Motor neuron (in vitro differentiated cells): ENCODE results near the gene SMC1A. TPM values are rescaled to one million over a fixed set of nuclear protein-coding genes. Genes with fewer than 3 reads are reported as not detected.

ENCODE experiments used
- total RNA-seq, 8 experiments: library from RNA; unstranded; fragments of 300-600 nt; gene quantifications; 2 replicates each; pipeline versions ENCODE4 v1.2.3 to v1.2.4, GENCODE V29; 2022

The SMC1A gene
- total RNA-seq, 8 experiments from 2014 or later: 14.7 to 49.2 (median 24.8) TPM

Other genes with a start within 250 kb of the SMC1A start
- gene KDM5C, start 197.4 kb downstream of the SMC1A start, total RNA-seq: 100 to 1,000 TPM in 1 of 8 experiments, 10 to 100 TPM in 7; 36.8 to 153 (median 57.1) TPM
- gene IQSEC2, start 141.1 kb downstream of the SMC1A start, total RNA-seq: 10 to 100 TPM in 2 of 8 experiments, 1 to 10 TPM in 6; 1.7 to 13.9 (median 6.5) TPM
- 10 to 100 TPM in 1 of 8 experiments, 1 to 10 TPM in 7; 1.1 to 10.9 (median 2.5) TPM for gene RIBC1, start 219 bp upstream of the SMC1A start, total RNA-seq
- 100 to 1,000 TPM in 3 of 8 experiments, 10 to 100 TPM in 5; 42.4 to 147 (median 88.9) TPM for gene HSD17B10, start 11.7 kb upstream of the SMC1A start, total RNA-seq